Dendritic cell treated with granulocyte-macrophage colony-stimulating factor and Interleukin-4, amounts not matched to agents 40 ng/mL and 50 ng/mL, for 4 days (primary cell): ENCODE measurements around the gene TENT4B.
"Not testable (repeated sequence)": the region's sequence is repeated elsewhere in the genome, so short reads cannot be mapped to it uniquely, and the experiment has no call there.

Experiments
- H3K27ac Mint-ChIP-seq: one replicate; pipeline ENCODE4 v1.8.0; 2022; ENCODE audit warnings: mild to moderate bottlenecking, mixed read lengths
- H3K27me3 Mint-ChIP-seq: one replicate; pipeline ENCODE4 v1.8.0; 2022; ENCODE audit warnings: mild to moderate bottlenecking, mixed read lengths
- H3K36me3 Mint-ChIP-seq: one replicate; pipeline ENCODE4 v1.8.0; 2022; ENCODE audit warnings: low read depth, mixed read lengths
- H3K4me1 Mint-ChIP-seq: one replicate; pipeline ENCODE4 v1.8.0; 2022; ENCODE audit warnings: low read depth, mixed read lengths
- H3K4me3 Mint-ChIP-seq: one replicate; pipeline ENCODE4 v1.8.0; 2022; ENCODE audit warnings: mild to moderate bottlenecking, moderate library complexity, mixed read lengths
- H3K9me3 Mint-ChIP-seq: one replicate; pipeline ENCODE4 v1.8.0; 2022; ENCODE audit warnings: mixed read lengths
- intact Hi-C: fragments of 100-400 bp; cut with micrococcal nuclease; formaldehyde crosslinking; loops from one replicate; pipeline ENCODE4 v1.15.0; 2022

Gene TENT4B

DNA sequence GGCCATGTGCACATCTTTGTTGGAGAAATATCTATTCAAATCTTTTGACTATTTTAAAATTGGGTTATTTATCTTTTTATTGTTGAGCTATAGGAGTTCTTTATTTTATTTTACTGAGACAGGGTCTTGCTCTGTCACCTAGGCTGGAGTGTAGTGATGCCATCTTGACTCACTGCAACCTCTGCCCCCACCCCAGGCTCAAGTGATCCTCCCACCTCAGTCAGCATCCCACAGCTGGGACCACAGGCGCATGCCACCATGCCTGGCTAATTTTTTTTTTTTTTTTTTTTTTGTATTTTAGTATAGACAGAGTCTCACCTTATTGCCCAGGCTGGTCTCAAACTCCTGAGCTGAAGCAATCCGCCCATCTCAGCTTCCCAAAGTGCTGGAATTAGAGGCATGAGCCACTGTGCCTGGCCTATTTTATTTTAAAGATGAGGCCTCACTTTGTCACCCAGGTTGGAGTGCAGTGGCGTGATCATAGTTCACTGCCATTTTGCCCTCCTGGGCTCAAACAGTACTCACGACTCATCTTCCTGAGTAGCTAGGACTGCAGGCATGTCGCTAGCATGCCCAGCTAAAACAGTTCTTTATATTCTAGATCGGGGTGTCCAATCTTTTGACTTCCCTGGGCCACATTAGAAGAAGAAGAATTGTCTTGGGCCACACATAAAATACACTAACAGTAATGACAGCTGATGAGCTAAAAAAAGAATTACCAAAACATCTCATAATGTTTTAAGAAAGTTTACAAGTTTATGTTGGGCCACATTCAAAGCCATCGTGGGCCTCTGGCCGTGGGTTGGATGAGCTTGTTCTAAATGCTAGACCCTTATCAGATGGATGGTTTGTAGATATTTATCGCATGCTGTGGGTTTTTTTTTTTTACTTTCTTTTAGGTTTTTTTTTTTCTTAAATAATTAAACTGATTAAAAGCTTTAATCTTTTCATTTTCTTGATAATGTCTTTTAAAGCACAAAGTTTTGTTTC lies 13.7 kb downstream of the TENT4B start:
- intact Hi-C loops: no loop called here
- no peak overlapping the region for H3K4me3 Mint-ChIP-seq
- H3K27ac Mint-ChIP-seq: no peak overlapping the region
- H3K36me3 Mint-ChIP-seq: peaks cover 6% of the 10 kb centered on the region
- H3K4me1 Mint-ChIP-seq: peaks cover 34% of the 10 kb centered on the region
- H3K27me3 Mint-ChIP-seq: no peaks in the 10 kb centered on the region
- no peaks in the 10 kb centered on the region for H3K9me3 Mint-ChIP-seq

- peaks cover 38% of the 10 kb centered on the region for H3K4me1 Mint-ChIP-seq
- intact Hi-C loops: no loop called here
These were observed 14.4 kb downstream of the TENT4B start for GRCh38 chr16:50167556-50167955.

DNA sequence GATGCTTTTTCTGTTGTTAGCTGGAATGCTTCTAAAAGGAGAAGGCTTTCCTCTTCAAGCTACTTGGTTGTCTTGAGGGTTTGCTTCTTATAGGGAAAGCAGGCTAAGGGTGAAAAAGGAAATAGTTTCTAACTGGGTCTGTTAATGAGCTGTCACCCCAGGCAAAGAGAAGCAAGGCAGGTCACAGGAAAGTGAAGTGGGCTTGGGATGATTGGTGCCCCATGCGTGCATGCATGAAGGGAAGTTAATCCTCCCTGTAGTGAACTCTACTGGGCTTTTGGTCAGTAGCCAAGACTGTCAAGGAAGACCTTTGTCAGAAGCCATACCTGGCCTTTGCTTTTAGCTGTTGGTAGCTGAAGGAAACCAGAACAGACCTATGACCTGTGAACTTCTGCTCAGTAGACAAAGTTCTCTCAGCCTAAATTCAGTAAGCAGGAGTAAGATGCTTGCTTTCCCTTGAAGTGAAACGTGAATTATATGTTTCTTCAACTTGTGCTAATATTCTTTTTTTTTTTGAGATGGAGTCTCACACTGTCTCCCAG lies 16.5 kb downstream of the TENT4B start:
- Mint-ChIP-seq H3K4me1 (peaks cover 48% of the 10 kb centered on the region), H3K27ac (no peak overlapping the region), H3K9me3 (no peaks in the 10 kb centered on the region), H3K4me3 (no peak overlapping the region), H3K36me3 (peaks cover 6% of the 10 kb centered on the region), H3K27me3 (no peaks in the 10 kb centered on the region)
- intact Hi-C loops: no loop called here

More at GRCh38 chr16:50167556-50167955, 14.4 kb downstream of the TENT4B start:
- peaks cover 6% of the 10 kb centered on the region for H3K36me3 Mint-ChIP-seq
- H3K27ac Mint-ChIP-seq: no peak overlapping the region
- H3K4me3 Mint-ChIP-seq: no peak overlapping the region
- H3K9me3 Mint-ChIP-seq: no peaks in the 10 kb centered on the region
- no peaks in the 10 kb centered on the region for H3K27me3 Mint-ChIP-seq

DNA sequence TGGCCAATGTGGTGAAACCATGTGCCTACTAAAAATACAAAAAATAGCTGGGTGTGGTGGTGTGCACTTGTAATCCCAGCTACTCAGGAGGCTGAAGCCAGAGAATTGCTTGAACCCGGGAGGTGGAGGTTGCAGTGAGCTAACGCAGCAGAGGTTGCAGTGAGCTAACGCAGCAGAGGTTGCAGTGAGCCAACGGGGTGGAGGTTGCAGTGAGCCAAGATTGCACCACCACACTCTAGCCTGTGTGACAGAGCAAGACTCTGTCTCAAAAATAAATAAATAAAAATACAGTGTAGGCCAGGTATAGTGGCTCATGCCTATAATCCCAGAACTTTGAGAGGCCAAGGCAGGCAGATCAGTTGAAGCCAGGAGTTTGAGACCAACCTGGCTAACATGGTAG lies 18.7 kb downstream of the TENT4B start:
- peaks cover 52% of the 10 kb centered on the region for H3K4me1 Mint-ChIP-seq

GRCh38 chr16:50172195-50172922 lies 19.3 kb downstream of the TENT4B start:
- intact Hi-C loops: no loop called here
- Mint-ChIP-seq H3K36me3 (peaks cover 18% of the 10 kb centered on the region), H3K27me3 (no peaks in the 10 kb centered on the region), H3K9me3 (no peaks in the 10 kb centered on the region), H3K4me3 (no peak overlapping the region), H3K4me1 (peaks cover 51% of the 10 kb centered on the region), H3K27ac (no peak overlapping the region)

More for the DNA sequence above, 18.7 kb downstream of the TENT4B start:
- H3K36me3 Mint-ChIP-seq: peaks cover 15% of the 10 kb centered on the region
- H3K4me3 Mint-ChIP-seq, H3K9me3 Mint-ChIP-seq, H3K27ac Mint-ChIP-seq, H3K27me3 Mint-ChIP-seq, intact Hi-C loops: not testable (repeated sequence)

DNA sequence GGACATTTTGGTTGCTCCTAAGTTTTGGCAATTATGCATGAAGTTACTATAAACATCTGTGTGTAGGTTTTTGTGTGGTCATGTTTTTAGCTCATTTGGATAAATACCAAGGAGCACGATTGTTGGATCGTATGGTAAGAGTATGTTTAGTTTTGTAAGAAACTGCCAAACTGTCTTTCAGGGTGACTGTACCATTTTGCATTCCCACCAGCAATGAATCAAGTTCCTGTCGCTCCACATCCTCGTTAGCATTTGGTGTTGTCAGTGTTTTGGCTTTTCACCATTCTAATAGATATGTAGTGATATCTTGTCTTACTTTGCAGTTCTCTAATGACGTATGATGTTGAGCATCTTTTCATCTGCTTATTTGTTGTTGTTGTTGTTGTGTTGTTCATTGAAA lies 20.2 kb downstream of the TENT4B start:
- no peak overlapping the region for H3K27ac Mint-ChIP-seq
- H3K27me3 Mint-ChIP-seq: no peaks in the 10 kb centered on the region
- peaks cover 47% of the 10 kb centered on the region for H3K4me1 Mint-ChIP-seq
- no peaks in the 10 kb centered on the region for H3K9me3 Mint-ChIP-seq
- intact Hi-C loops: no loop called here
- H3K36me3 Mint-ChIP-seq: peaks cover 18% of the 10 kb centered on the region
- H3K4me3 Mint-ChIP-seq: no peak overlapping the region

DNA sequence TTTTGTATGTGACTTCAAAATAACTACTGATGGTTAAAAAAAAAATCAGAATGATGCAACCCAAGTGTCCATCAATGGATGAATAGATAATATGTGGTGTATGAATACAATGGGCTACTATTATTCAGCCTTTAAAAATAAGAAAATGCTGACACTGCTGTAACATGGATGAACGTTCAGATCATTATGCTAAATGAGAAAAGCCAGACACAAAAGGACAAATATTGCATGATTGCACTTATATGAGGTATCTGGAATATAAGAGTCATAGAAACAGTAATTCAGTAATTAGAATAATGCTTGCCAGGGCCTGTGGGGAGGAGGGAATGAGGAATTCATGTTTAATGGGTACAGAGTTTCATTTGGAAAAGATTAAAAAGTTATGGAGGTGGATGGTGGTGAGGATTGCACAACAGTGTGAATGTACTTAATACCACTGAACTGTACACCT lies 25.4 kb downstream of the TENT4B start:
- Mint-ChIP-seq H3K27me3 (no peaks in the 10 kb centered on the region), H3K4me3 (no peak overlapping the region), H3K4me1 (peaks cover 18% of the 10 kb centered on the region), H3K36me3 (peaks cover 24% of the 10 kb centered on the region), H3K9me3 (no peaks in the 10 kb centered on the region), H3K27ac (no peak overlapping the region)
- intact Hi-C loops: no loop called here

DNA sequence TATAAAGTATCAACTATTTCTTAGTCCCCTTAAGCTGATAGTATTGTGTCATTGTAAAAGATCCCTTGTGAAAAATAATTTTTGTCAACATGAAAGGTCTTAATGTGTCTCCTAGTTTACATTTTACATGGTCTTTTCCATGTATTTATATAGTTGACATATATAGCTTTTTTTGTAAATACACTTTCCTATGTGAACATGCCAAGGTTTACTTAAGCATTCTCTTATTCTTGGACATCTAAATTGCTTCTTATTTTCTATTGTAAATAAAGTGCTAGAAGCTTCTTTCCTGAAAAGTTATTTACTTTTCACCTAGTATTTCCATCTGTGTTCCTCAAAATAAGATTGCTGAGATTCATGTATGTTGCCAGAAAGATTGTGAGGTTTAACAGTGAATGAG lies 29.3 kb downstream of the TENT4B start:
- Mint-ChIP-seq H3K4me3 (no peak overlapping the region), H3K4me1 (peaks cover 23% of the 10 kb centered on the region), H3K27me3 (no peaks in the 10 kb centered on the region), H3K9me3 (no peaks in the 10 kb centered on the region), H3K27ac (no peak overlapping the region), H3K36me3 (peaks cover 12% of the 10 kb centered on the region)
- intact Hi-C loops: no loop called here

DNA sequence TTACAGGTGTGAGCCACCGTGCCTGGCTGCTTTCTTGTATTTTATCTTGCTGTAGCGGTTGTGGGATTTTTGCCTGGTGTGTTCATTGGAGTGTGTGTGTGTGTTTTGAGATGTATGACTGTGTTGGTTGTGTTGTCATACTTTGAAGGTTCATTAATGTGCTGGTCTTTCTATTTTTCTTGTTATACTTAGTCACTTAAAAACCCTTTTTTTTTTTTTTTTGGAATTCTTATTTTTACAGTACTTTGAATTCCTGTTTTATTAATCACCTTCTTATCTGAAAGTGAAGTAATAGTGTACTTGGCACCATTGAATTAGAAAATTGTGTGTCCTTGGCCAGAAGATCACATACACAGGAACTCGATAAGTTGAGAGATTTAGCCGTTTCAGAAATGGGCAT lies 30.2 kb downstream of the TENT4B start:
- intact Hi-C loops: no loop called here
- Mint-ChIP-seq H3K27ac (no peak overlapping the region), H3K4me1 (peaks cover 23% of the 10 kb centered on the region), H3K27me3 (no peaks in the 10 kb centered on the region), H3K36me3 (peaks cover 12% of the 10 kb centered on the region), H3K9me3 (no peaks in the 10 kb centered on the region), H3K4me3 (no peak overlapping the region)

- Mint-ChIP-seq H3K27ac (no peak overlapping the region), H3K4me3 (no peak overlapping the region), H3K9me3 (no peaks in the 10 kb centered on the region), H3K4me1 (peaks cover 23% of the 10 kb centered on the region), H3K36me3 (peaks cover 7% of the 10 kb centered on the region), H3K27me3 (no peaks in the 10 kb centered on the region)
- intact Hi-C loops: no loop called here
These were observed 31.9 kb downstream of the TENT4B start for GRCh38 chr16:50185005-50185505.

DNA sequence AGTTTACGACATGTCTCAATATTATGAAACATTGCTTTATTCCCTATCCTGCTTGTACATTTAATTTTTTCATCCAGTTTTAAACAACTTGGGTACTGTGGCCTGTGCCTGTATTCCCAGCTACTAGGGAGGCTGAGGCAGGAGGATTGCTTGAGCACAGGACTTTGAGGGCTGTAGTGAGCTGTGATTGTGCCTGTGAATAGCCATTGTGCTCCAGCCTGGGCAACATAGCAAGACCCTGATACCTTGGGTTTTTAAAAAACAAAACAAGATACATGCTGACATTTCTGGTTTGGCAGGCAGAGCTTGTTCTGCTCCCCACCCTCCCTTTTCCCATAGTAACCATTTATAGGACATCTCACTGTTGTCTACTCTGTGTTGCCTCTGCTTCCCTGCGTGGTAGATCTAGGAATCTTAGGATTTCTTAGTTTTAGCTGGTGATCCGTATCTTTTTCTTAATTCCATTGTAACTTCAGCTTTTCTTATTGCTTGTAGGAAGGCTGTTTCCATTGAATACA lies 35.6 kb downstream of the TENT4B start:
- Mint-ChIP-seq H3K36me3 (peaks cover 5% of the 10 kb centered on the region), H3K27me3 (no peaks in the 10 kb centered on the region), H3K4me1 (peaks cover 33% of the 10 kb centered on the region), H3K27ac (no peak overlapping the region), H3K9me3 (no peaks in the 10 kb centered on the region), H3K4me3 (no peak overlapping the region)
- intact Hi-C loops: no loop called here

- H3K27me3 Mint-ChIP-seq: no peaks in the 10 kb centered on the region
These were observed 37.2 kb downstream of the TENT4B start for GRCh38 chr16:50190292-50190691.

DNA sequence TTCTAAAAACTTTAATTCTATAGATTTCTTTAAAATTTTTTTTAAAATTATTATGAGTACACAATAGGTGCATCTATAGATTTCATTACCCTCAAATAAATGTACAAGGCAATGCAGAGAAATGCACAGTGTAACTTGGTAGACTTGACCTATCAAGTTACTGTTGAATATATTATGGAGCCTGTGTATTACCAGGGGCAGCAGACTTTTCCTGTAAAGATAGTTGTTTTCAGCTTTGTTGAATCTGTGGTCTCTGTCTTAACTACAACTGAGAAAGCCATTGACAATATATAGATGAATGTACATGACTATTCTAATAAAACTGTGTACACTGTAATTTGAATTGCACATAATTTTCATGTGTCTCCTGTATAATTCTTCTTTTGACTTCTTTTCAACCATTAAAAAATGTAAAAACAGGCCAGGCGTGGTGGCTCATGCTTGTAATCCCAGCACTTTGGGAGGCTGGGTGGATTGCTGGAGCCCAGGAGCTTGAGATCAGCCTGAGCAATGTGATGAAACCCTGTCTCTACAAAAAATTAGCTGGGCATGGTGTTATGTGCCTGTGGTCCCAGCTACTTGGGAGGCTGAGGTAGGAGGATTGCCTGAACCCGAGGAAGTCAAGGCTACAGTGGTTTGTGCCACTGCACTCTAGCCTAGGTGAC lies 39.4 kb downstream of the TENT4B start:
- H3K36me3 Mint-ChIP-seq: peaks cover 5% of the 10 kb centered on the region
- H3K27me3 Mint-ChIP-seq: no peaks in the 10 kb centered on the region
- H3K9me3 Mint-ChIP-seq: no peaks in the 10 kb centered on the region
- H3K4me1 Mint-ChIP-seq: peaks cover 49% of the 10 kb centered on the region
- intact Hi-C loops: no loop called here
- peak overlapping the region; percentile 54 for H3K27ac Mint-ChIP-seq
- H3K4me3 Mint-ChIP-seq: no peak overlapping the region

More at GRCh38 chr16:50190292-50190691, 37.2 kb downstream of the TENT4B start:
- no peaks in the 10 kb centered on the region for H3K9me3 Mint-ChIP-seq
- intact Hi-C loops: no loop called here
- no peak overlapping the region for H3K27ac Mint-ChIP-seq
- H3K36me3 Mint-ChIP-seq: peaks cover 5% of the 10 kb centered on the region
- peaks cover 36% of the 10 kb centered on the region for H3K4me1 Mint-ChIP-seq
- H3K4me3 Mint-ChIP-seq: no peak overlapping the region
